ENCODE measurements around the gene C20orf202.

C20orf202 gene

GRCh38 chr20:1255675-1256074 is 52.4 kb downstream of the C20orf202 start:
- no peak for DNase-seq

Data from T1000 (cell line).